Small intestine (tissue), 7 donors: Measurements from ENCODE around the gene RIOK2. TPM values are rescaled to one million over a fixed set of nuclear protein-coding genes. Genes with fewer than 3 reads are reported as not detected.

Source experiments
- DNase-seq, 2 donors: peaks; one replicate each; pipeline versions ENCODE4 v3.0.0 to v3.0.0-alpha.2; 2013
- FAIRE-seq: peaks from 2 replicates; lab custom pipeline; 2012; peaks lifted over from hg19 to GRCh38; lab: Jason Lieb, UNC
- H3K27ac ChIP-seq, 3 donors: one replicate each; pipeline ENCODE4 v1.5.1; 2013; ENCODE audit warnings: low read length in 2 of 3, mild to moderate bottlenecking in 2 of 3, control low read depth in 1 of 3, inconsistent platforms in 1 of 3, low read depth in 1 of 3, moderate library complexity in 1 of 3
- H3K27me3 ChIP-seq, 3 donors: one replicate each; pipeline ENCODE4 v1.6.1; 2013; ENCODE audit warnings: low read length in 3 of 3, inconsistent platforms in 1 of 3; ENCODE audit not compliant: control insufficient read depth in 3 of 3, insufficient read depth in 3 of 3
- H3K36me3 ChIP-seq, 3 donors: one replicate each; pipeline ENCODE4 v1.6.1; 2013; ENCODE audit warnings: low read length in 3 of 3, inconsistent platforms in 1 of 3, low read depth in 1 of 3, mild to moderate bottlenecking in 1 of 3, moderate library complexity in 1 of 3; ENCODE audit not compliant: control insufficient read depth in 3 of 3, insufficient read depth in 2 of 3
- H3K4me1 ChIP-seq, 3 donors: one replicate each; pipeline ENCODE4 v1.6.1; 2013; ENCODE audit warnings: low read length in 2 of 3, inconsistent platforms in 1 of 3, low read depth in 1 of 3, mild to moderate bottlenecking in 1 of 3, moderate library complexity in 1 of 3; ENCODE audit not compliant: control insufficient read depth in 3 of 3, insufficient read depth in 2 of 3
- H3K4me3 ChIP-seq, 3 donors: one replicate each; pipeline ENCODE4 v1.5.1; 2013; ENCODE audit warnings: low read length in 3 of 3, control low read depth in 1 of 3, inconsistent platforms in 1 of 3, low read depth in 1 of 3, mild to moderate bottlenecking in 1 of 3, moderate library complexity in 1 of 3
- H3K9me3 ChIP-seq, 2 donors: one replicate each; pipeline ENCODE4 v1.6.1; 2013; ENCODE audit warnings: low read depth in 1 of 2, low read length in 1 of 2; ENCODE audit not compliant: control insufficient read depth in 2 of 2, insufficient read depth in 1 of 2
- WGBS, 3 donors: extraction: QIAGEN DNeasy Blood & Tissue Kit; methylation state at CpG; one replicate each; pipeline ENCODE4 v1.1.7; 2013; 5-methylcytosine and 5-hydroxymethylcytosine counted together
- polyA plus RNA-seq, 4 donors: library from polyadenylated mRNA; stranded (reverse) in 3 of 4; unstranded in 1 of 4; fragments of 200-250 nt in 3 of 4; fragments of 120-200 nt in 1 of 4; gene quantifications; one replicate each; pipeline versions ENCODE4 v1.2.1 to v1.2.3, GENCODE V29; 2013
- donor health status: healthy with polysubstance abuse.
- donor health status: control.
- donor health status: control.
- donor health status: Bipolar disorder and iron deficiency.
- donor health status: healthy.

Gene RIOK2
- polyA plus RNA-seq, 4 donors = 6.9 to 33.6 (median 13.4) TPM

- H3K27ac ChIP-seq = no peak overlapping the region
- no peak for DNase-seq
- no peak for FAIRE-seq
Observed at GRCh38 chr5:97131139-97131710, 51.8 kb downstream of the RIOK2 start.

GRCh38 chr5:97127727-97128126, 55.3 kb downstream of the RIOK2 start:
- H3K36me3 ChIP-seq = no peaks in the 10 kb centered on the region
- FAIRE-seq = no peak
- no peak overlapping the region for H3K27ac ChIP-seq
- H3K27me3 ChIP-seq = no peaks in the 10 kb centered on the region
- 95 to 98% (median 97%) methylated on average over 1 of the region's 1 CpG for WGBS, 3 donors
- DNase-seq = no peak
- H3K9me3 ChIP-seq = no peaks in the 10 kb centered on the region
- H3K4me3 ChIP-seq = no peak overlapping the region
- H3K4me1 ChIP-seq = no peaks in the 10 kb centered on the region

More at GRCh38 chr5:97131139-97131710, 51.8 kb downstream of the RIOK2 start:
- no peaks in the 10 kb centered on the region for H3K36me3 ChIP-seq
- no peak overlapping the region for H3K4me3 ChIP-seq
- H3K4me1 ChIP-seq = no peaks in the 10 kb centered on the region
- H3K27me3 ChIP-seq = no peaks in the 10 kb centered on the region
- H3K9me3 ChIP-seq = no peaks in the 10 kb centered on the region

GRCh38 chr5:97125125-97125683, 57.8 kb downstream of the RIOK2 start:
- WGBS, 3 donors = 70 to 79% (median 75%) methylated on average over 3 of the region's 3 CpGs
- H3K27ac ChIP-seq = no peak overlapping the region
- DNase-seq (no peak), FAIRE-seq (no peak)
- H3K4me3 ChIP-seq = no peak overlapping the region
- no peaks in the 10 kb centered on the region for H3K4me1 ChIP-seq
- peaks cover 0 to 4% (median 0%) of the 10 kb centered on the region in 3 donors for H3K27me3 ChIP-seq
- no peaks in the 10 kb centered on the region for H3K9me3 ChIP-seq
- no peaks in the 10 kb centered on the region for H3K36me3 ChIP-seq

GRCh38 chr5:97124335-97124734, 58.7 kb downstream of the RIOK2 start:
- Histone ChIP-seq H3K27ac (no peak overlapping the region), H3K9me3 (no peaks in the 10 kb centered on the region), H3K36me3 (no peaks in the 10 kb centered on the region), H3K4me3 (no peak overlapping the region), H3K27me3 (peaks cover 0 to 4% (median 0%) of the 10 kb centered on the region in 3 donors), H3K4me1 (no peaks in the 10 kb centered on the region)
- WGBS, 3 donors = 82 to 89% (median 83%) methylated on average over 2 of the region's 2 CpGs
- DNase-seq (no peak), FAIRE-seq (no peak)

GRCh38 chr5:97121848-97122247, 61.2 kb downstream of the RIOK2 start:
- H3K4me3 ChIP-seq = no peak overlapping the region
- WGBS, 3 donors = 87 to 92% (median 92%) methylated on average over 5 of the region's 5 CpGs
- H3K4me1 ChIP-seq = no peaks in the 10 kb centered on the region
- no peak for DNase-seq
- no peaks in the 10 kb centered on the region for H3K9me3 ChIP-seq
- no peaks in the 10 kb centered on the region for H3K36me3 ChIP-seq
- H3K27me3 ChIP-seq = peaks cover 0 to 4% (median 0%) of the 10 kb centered on the region in 3 donors
- FAIRE-seq = no peak
- H3K27ac ChIP-seq = no peak overlapping the region

- Histone ChIP-seq H3K9me3 (no peaks in the 10 kb centered on the region), H3K36me3 (no peaks in the 10 kb centered on the region)
Observed at GRCh38 chr5:97120195-97120594, 62.9 kb downstream of the RIOK2 start.

GRCh38 chr5:97119007-97119390, 64.0 kb downstream of the RIOK2 start:
- no peaks in the 10 kb centered on the region for H3K36me3 ChIP-seq
- no peak overlapping the region for H3K4me3 ChIP-seq
- no peaks in the 10 kb centered on the region for H3K9me3 ChIP-seq
- H3K4me1 ChIP-seq = no peaks in the 10 kb centered on the region
- FAIRE-seq (no peak), DNase-seq (no peak)
- H3K27ac ChIP-seq = no peak overlapping the region
- WGBS, 3 donors = 92 to 96% (median 96%) methylated on average over 2 of the region's 2 CpGs
- H3K27me3 ChIP-seq = peaks cover 0 to 4% (median 0%) of the 10 kb centered on the region in 3 donors

More at GRCh38 chr5:97120195-97120594, 62.9 kb downstream of the RIOK2 start:
- 53 to 73% (median 71%) methylated on average over 2 of the region's 2 CpGs for WGBS, 3 donors
- H3K27ac ChIP-seq = no peak overlapping the region
- no peak overlapping the region for H3K4me3 ChIP-seq
- H3K4me1 ChIP-seq = no peaks in the 10 kb centered on the region
- DNase-seq = no peak
- FAIRE-seq = no peak
- peaks cover 0 to 4% (median 0%) of the 10 kb centered on the region in 3 donors for H3K27me3 ChIP-seq

- 66 to 84% (median 83%) methylated on average over 2 of the region's 2 CpGs for WGBS, 3 donors
- FAIRE-seq (no peak), DNase-seq (no peak)
- H3K27me3 ChIP-seq = peaks cover 0 to 4% (median 0%) of the 10 kb centered on the region in 3 donors
- no peak overlapping the region for H3K4me3 ChIP-seq
- H3K27ac ChIP-seq = no peak overlapping the region
- H3K9me3 ChIP-seq = no peaks in the 10 kb centered on the region
- H3K4me1 ChIP-seq = no peaks in the 10 kb centered on the region
- no peaks in the 10 kb centered on the region for H3K36me3 ChIP-seq
Observed at GRCh38 chr5:97118261-97119006, 64.6 kb downstream of the RIOK2 start.
